Mucosa of gallbladder (tissue), 1 donor: ENCODE results near the gene FERMT3. TPM values are rescaled to one million over a fixed set of nuclear protein-coding genes. Genes with fewer than 3 reads are reported as not detected.

Experiments
- DNase-seq: peaks from one replicate; pipeline ENCODE4 v3.0.0-alpha.2; 2020; ENCODE audit warnings: low spot score
- total RNA-seq: library from RNA; stranded (reverse); gene quantifications from one replicate; pipeline ENCODE4 v1.2.1, GENCODE V29; 2021
- donor health status: DM: no; HTN: no; CAD: no.

FERMT3 gene
- total RNA-seq, 1 donor from 2014 or later, result 21.7 TPM

GRCh38 chr11:64219755-64220154 lies 13.2 kb downstream of the FERMT3 start:
- DNase-seq, result no peak

GRCh38 chr11:64220271-64220670 lies 13.8 kb downstream of the FERMT3 start:
- DNase-seq, result no peak

GRCh38 chr11:64220798-64221197 lies 14.3 kb downstream of the FERMT3 start:
- no peak for DNase-seq

GRCh38 chr11:64222651-64223000 lies 16.1 kb downstream of the FERMT3 start:
- no peak for DNase-seq

- DNase-seq, result no peak
These were observed 16.6 kb downstream of the FERMT3 start for GRCh38 chr11:64223001-64223651.

- no peak for DNase-seq
These were observed 17.8 kb downstream of the FERMT3 start for GRCh38 chr11:64224151-64224890.

- DNase-seq, result no peak
These were observed 18.5 kb downstream of the FERMT3 start for GRCh38 chr11:64224891-64225607.

GRCh38 chr11:64225608-64226506 lies 19.3 kb downstream of the FERMT3 start, which contains the start of the genes NUDT22 and TRPT1:
Gene NUDT22, plus strand, starts transcription at chr11:64226274. Its CDS starts 379 bp downstream, at chr11:64226653.
Gene TRPT1, minus strand, starts transcription at chr11:64226186. Its CDS starts 326 bp downstream, at chr11:64225860.
- DNase-seq, result peak; percentile 92

GRCh38 chr11:64226507-64227051 lies 20.1 kb downstream of the FERMT3 start:
- no peak for DNase-seq

- DNase-seq, result no peak
These were observed 21.0 kb downstream of the FERMT3 start for GRCh38 chr11:64227405-64227956.

- DNase-seq, result no peak
These were observed 22.7 kb downstream of the FERMT3 start for GRCh38 chr11:64229090-64229743.

- no peak for DNase-seq
These were observed 23.2 kb downstream of the FERMT3 start for GRCh38 chr11:64229744-64230170.

GRCh38 chr11:64230171-64230984 lies 23.9 kb downstream of the FERMT3 start, which contains the start of gene DNAJC4:
Gene DNAJC4, plus strand, starts transcription at chr11:64230548. Its CDS starts 307 bp downstream, at chr11:64230855.
- DNase-seq, result peak; percentile 92

GRCh38 chr11:64230985-64231365 lies 24.5 kb downstream of the FERMT3 start:
- no peak for DNase-seq

GRCh38 chr11:64231546-64231945 lies 25.0 kb downstream of the FERMT3 start:
- no peak for DNase-seq

GRCh38 chr11:64232182-64232966 lies 25.9 kb downstream of the FERMT3 start:
- DNase-seq, result no peak

- no peak for DNase-seq
These were observed 26.4 kb downstream of the FERMT3 start for GRCh38 chr11:64232967-64233315.

- DNase-seq, result peak; percentile 70
These were observed 27.5 kb downstream of the FERMT3 start, which contains the start of gene VEGFB for GRCh38 chr11:64233913-64234586. Gene VEGFB, plus strand, starts transcription at chr11:64234584. Its CDS starts 250 bp downstream, at chr11:64234834.
